HG02840 (cell line): ENCODE results near the gene CSNK1G1.

ENCODE experiments used
- ATAC-seq: cut with Tn5 transposase; IDR thresholded peaks from one replicate; pipeline ENCODE4 v1.9.1; 2021; ENCODE audit warnings: mild to moderate bottlenecking, moderate library complexity, moderate number of reproducible peaks; ENCODE audit not compliant: unreplicated experiment, low FRiP score

Gene CSNK1G1

DNA sequence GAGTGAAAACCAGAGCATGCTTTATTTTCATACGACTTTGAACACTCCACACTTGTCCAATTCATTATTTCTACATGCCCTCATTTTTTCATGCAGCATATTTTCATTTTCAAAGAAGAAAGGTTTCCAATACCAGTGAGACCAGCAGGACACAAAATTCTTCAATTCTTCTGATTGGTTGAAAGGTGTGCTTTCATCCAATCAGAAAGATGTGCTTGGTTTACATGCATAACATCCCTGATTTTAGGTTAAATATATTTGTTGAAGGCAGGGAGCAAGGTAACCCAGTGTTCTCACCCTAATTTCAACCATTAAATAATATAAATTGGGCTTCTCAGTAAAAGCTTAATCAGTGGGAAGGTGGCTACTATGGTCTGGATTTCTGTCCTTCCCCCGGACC is 145.6 kb downstream of the CSNK1G1 start:
- ATAC-seq, result no peak

- no peak for ATAC-seq
Measured at GRCh38 chr15:64209680-64210334, 146.2 kb downstream of the CSNK1G1 start.

DNA sequence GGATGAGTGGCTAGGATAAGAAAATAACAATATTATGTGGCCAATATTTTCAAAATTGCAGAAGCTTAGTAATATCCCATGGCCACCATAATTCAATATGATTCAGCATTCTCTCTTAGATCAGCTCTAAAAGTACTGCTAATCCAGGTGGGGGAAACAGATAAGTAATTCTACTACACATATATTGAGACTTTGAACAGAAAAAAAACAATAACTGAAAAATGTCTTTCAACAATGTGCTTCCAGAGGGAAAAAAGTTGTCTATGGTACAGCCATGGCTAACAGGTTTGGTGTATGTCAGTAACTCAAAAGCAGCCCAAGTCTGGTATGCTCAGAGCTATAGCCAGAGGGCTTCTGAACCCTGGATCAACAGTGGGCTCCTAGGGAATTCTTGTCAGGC is 150.8 kb downstream of the CSNK1G1 start:
- no peak for ATAC-seq

DNA sequence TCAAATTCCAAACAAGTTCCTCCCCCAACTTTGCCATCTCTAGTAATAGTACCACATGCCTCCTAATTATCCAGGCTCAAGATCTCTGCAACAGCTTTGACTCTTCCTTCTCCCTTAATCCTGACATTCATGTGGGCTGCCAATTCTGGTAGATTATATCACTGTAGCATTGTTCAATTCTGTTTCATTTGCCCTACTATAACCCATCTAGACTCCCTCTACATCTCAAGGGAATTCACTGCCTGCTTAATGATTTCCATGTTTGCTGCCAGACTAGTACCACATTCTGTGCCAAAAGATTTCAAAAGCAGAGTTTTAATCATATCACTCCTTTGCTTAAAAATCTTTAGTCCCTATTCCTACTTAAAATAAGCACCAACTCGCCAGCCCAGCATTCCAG is 158.5 kb downstream of the CSNK1G1 start:
- no peak for ATAC-seq

DNA sequence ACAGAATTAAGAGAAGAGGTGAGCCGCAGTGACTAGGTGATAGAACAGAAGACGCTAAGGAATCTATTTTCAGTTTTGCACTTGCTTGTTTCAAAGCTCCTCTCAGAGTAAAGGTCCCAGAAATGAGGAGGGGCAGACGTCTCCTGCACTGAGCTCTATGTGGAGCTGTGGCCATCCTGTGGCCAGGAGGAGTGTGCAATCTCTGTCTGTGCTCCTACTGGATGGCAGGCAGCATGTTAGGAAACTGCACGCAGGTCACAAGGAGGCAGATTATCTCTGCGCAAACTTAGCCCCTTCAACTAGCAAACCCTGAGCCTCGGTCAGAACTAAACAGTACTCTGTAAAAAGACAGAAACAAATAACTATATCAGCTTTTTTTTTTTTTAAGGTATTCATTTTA is 162.0 kb downstream of the CSNK1G1 start:
- no peak for ATAC-seq

DNA sequence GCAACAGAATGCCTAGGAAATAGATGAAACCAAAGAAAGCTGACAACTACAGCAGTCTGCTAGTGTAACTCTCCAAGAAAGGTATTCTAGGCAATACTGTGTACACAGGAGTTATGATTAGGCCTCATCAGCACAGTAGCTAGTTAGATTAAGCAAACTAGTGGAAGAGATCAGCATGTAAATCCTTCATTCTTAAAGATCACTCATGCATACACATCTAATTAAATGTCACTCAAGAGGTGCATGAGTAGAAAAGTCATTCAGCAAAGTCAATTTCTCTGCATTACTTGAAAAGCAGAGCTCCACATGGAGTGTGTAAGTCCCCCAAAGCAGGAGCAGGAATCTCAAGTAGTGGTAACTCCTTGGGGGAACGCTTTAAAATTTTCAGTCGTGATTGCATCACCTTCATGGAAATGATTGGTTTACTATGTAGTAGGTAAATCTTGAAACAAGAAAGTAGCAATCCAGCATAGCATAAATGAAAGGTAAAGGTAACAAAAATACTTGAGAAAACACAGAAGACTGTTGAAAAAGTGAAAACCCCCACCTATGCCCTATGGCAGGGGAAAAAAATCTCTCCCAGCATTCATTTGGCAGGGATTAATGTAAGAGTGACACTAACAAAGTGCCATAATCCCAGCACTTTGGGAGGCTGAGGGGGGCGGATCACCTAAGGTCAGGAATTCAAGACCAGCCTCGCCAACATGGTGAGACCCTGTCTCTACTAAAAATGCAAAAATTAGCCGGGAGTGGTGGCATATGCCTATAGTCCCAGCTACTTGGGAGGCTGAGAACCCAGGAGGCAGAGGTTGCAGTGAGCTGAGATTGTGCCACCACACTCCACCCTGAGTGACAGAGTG is 163.8 kb downstream of the CSNK1G1 start:
- no peak for ATAC-seq

DNA sequence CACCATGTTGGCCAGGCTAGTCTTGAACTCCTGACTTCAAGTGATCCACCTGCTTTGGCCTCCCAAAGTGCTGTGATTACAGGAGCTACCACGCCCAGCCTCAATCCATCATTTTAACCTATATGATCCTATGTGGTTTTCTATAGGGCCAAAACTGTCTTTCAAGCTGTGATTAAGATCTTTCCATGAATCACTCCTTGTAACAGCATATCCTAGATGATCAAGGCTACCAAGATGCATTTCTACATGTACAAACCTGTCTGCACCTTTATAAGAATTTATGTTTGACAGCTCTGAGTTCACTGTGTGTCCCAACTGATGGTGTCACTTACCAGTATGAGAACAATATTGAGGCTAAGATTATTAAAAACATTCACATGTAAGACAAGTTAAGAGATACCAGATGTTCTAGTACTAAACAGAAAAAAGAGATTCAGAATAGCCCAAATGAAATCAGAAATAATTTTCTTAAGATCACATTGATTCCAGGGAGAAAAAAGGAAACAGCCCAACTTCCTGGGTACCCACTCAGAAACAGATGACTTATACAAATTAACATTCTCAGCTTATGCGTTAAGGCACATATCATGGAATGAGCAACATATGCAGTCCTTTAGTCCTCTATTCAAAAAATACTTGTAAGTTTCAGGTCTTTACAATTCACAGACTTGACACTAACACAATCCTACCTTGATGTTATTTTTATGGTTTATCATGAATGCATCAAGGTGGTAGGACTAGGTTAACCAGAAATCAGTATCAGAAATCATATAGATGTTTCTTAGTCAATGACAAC is 168.4 kb downstream of the CSNK1G1 start:
- ATAC-seq, result no peak

- ATAC-seq, result no peak
Measured at GRCh38 chr15:64185146-64185911, 170.6 kb downstream of the CSNK1G1 start.

DNA sequence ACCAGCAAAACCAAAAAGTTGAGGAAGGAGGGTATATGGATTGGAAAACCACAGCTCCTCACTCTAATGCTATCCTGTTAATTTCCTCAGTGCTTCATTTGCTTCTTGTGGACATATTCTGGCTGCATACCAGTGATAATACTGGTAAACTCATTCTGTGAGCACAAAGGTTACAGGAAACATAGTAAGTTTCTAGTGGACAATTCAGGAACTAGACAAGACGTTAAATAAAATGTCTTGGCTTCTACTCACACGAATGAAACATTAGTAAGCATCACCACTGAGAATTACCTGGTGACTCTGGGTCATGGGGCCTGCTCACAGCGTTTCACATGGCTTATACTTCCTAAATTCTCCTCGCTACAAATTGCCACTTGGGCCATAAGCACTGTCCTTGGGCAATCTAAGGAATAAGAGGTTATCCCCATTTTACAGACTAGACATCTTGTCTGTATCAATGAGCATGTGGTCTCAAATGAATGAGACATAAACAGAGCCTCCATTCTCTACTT is 173.1 kb downstream of the CSNK1G1 start:
- no peak for ATAC-seq

- peak; percentile 80 for ATAC-seq
Measured at GRCh38 chr15:64180235-64180824, 175.6 kb downstream of the CSNK1G1 start.

GRCh38 chr15:64166102-64166890 is 189.7 kb downstream of the CSNK1G1 start:
- ATAC-seq, result no peak

DNA sequence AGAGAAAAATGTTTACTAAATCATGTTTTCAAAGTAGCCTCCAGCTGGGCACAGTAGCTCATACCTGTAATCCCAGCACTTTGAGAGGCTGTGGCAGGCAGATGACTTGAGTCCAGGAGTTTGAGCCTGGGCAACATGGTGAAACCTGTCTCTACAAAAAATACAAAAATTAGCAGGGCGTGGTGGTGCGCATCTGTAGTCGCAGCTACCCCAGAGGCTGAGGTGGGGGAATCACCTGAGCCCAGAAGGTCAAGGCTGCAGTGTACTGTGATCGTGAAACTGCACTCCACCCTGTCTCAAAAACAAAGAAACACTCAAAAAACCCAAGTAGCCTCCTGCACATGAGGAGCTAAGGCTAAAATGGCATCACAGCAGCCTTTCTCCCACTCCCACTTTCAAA is 191.5 kb downstream of the CSNK1G1 start:
- no peak for ATAC-seq

GRCh38 chr15:64163659-64164362 is 192.2 kb downstream of the CSNK1G1 start:
- ATAC-seq, result peak; percentile 3

- ATAC-seq, result peak; percentile 86
Measured at GRCh38 chr15:64162869-64163658, 192.9 kb downstream of the CSNK1G1 start, which contains the start of gene PPIB. PPIB (minus strand) TSS chr15:64163022; CDS start chr15:64162986, 36 bp downstream.

- peak; percentile 23 for ATAC-seq
Measured at GRCh38 chr15:64162478-64162868, 193.5 kb downstream of the CSNK1G1 start.

- no peak for ATAC-seq
Measured at GRCh38 chr15:64161688-64162477, 194.1 kb downstream of the CSNK1G1 start.
